Smooth muscle cell (in vitro differentiated cells): Measurements from ENCODE around the gene SPTBN2. TPM values are rescaled to one million over a fixed set of nuclear protein-coding genes. Genes with fewer than 3 reads are reported as not detected.

ENCODE experiments used
- DNase-seq: peaks from one replicate; lab custom pipeline; 2025; ENCODE audit not compliant: unreplicated experiment; lab: John Stamatoyannopoulos, UW
- H2AFZ ChIP-seq: fragments of 200-600 bp; sonication (generic); 2 replicates; pipeline ENCODE4 v1.6.0; 2016; ENCODE audit warnings: antibody characterized with exemption, low read depth, mild to moderate bottlenecking
- H3F3A ChIP-seq: fragments of 200-600 bp; sonication (generic); 2 replicates; pipeline ENCODE4 v1.6.0; 2017; ENCODE audit warnings: antibody characterized with exemption, low read depth
- H3K27ac ChIP-seq: fragments of 200-600 bp; sonication (generic); 2 replicates; pipeline ENCODE4 v1.5.1; 2016; ENCODE audit warnings: low read depth, mild to moderate bottlenecking
- H3K27me3 ChIP-seq: fragments of 200-600 bp; sonication (generic); 2 replicates; pipeline ENCODE4 v1.6.1; 2016; ENCODE audit warnings: low read depth, mild to moderate bottlenecking
- H3K36me3 ChIP-seq: fragments of 200-600 bp; sonication (generic); 2 replicates; pipeline ENCODE4 v1.5.1; 2016; ENCODE audit warnings: low read depth
- H3K4me1 ChIP-seq: fragments of 200-600 bp; sonication (generic); 2 replicates; pipeline ENCODE4 v1.5.1; 2016; ENCODE audit warnings: low read depth
- H3K4me2 ChIP-seq: fragments of 200-600 bp; sonication (generic); 2 replicates; pipeline ENCODE4 v1.6.0; 2016; ENCODE audit warnings: mild to moderate bottlenecking
- H3K4me3 ChIP-seq: fragments of 200-600 bp; sonication (generic); 2 replicates; pipeline ENCODE4 v1.5.1; 2016; ENCODE audit warnings: mild to moderate bottlenecking
- H3K79me2 ChIP-seq: fragments of 200-600 bp; sonication (generic); 2 replicates; pipeline ENCODE4 v1.6.0; 2016; ENCODE audit warnings: low read depth, mild to moderate bottlenecking
- H3K9ac ChIP-seq: fragments of 200-600 bp; sonication (generic); 2 replicates; pipeline ENCODE4 v1.6.0; 2016; ENCODE audit warnings: low read depth
- H3K9me3 ChIP-seq: fragments of 200-600 bp; sonication (generic); replicated peaks from 2 replicates; pipeline ENCODE4 v1.5.1; 2016; ENCODE audit warnings: low read depth
- H4K20me1 ChIP-seq: fragments of 200-600 bp; sonication (generic); 2 replicates; pipeline ENCODE4 v1.6.0; 2016; ENCODE audit warnings: low read depth
- CTCF ChIP-seq: fragments of 200-600 bp; sonication (generic); IDR thresholded peaks from 2 replicates; pipeline ENCODE4 v1.5.1; 2017; ENCODE audit warnings: borderline replicate concordance, mild to moderate bottlenecking, antibody characterized with exemption; ENCODE audit not compliant: insufficient read depth, poor library complexity, severe bottlenecking
- WGBS: methylation state at CpG from one replicate; pipeline ENCODE4 v1.1.7; 2016; ENCODE audit warnings: low lambda C conversion rate; 5-methylcytosine and 5-hydroxymethylcytosine counted together
- polyA plus RNA-seq: library from polyadenylated mRNA; unstranded; fragments of >200 nt; fragmentation: Nextera tagmentation; extraction: Ambion mirVana; gene quantifications from 2 replicates; pipeline ENCODE4 v1.2.1, GENCODE V29; 2016
- total RNA-seq: library from RNA; depleted of rRNA; stranded (reverse); fragments of >200 nt; gene quantifications from 2 replicates; pipeline ENCODE4 v1.2.3, GENCODE V29; 2014

The SPTBN2 gene
- total and polyA plus RNA-seq, 2 experiments from 2014 or later = 15.7 to 20.9 TPM

- H3K4me2 ChIP-seq = no peak overlapping the region
- H4K20me1 ChIP-seq = no peaks in the 10 kb centered on the region
- H3K4me3 ChIP-seq = no peak overlapping the region
- WGBS = 97% methylated on average over 37 of the region's 46 CpGs
- no peaks in the 10 kb centered on the region for H3F3A ChIP-seq
- no peaks in the 10 kb centered on the region for H3K36me3 ChIP-seq
- TF ChIP-seq CTCF = no peak
- no peaks in the 10 kb centered on the region for H3K4me1 ChIP-seq
- no peaks in the 10 kb centered on the region for H3K27me3 ChIP-seq
- no peak overlapping the region for H3K9ac ChIP-seq
- no peak overlapping the region for H3K27ac ChIP-seq
- no peak for DNase-seq
- no peak overlapping the region for H2AFZ ChIP-seq
- no peaks in the 10 kb centered on the region for H3K79me2 ChIP-seq
- no peaks in the 10 kb centered on the region for H3K9me3 ChIP-seq
These were observed 24.2 kb downstream of the SPTBN2 start for GRCh38 chr11:66704659-66705360.

- H3K4me1 ChIP-seq = no peaks in the 10 kb centered on the region
- no peak for DNase-seq
- no peaks in the 10 kb centered on the region for H3K79me2 ChIP-seq
- no peak for TF ChIP-seq CTCF
- WGBS = 96% methylated on average over 10 of the region's 10 CpGs
- no peak overlapping the region for H3K27ac ChIP-seq
- no peaks in the 10 kb centered on the region for H3K36me3 ChIP-seq
- H4K20me1 ChIP-seq = no peaks in the 10 kb centered on the region
- H3K27me3 ChIP-seq = no peaks in the 10 kb centered on the region
- H3K9me3 ChIP-seq = no peaks in the 10 kb centered on the region
- no peak overlapping the region for H2AFZ ChIP-seq
- H3K4me2 ChIP-seq = no peak overlapping the region
- no peaks in the 10 kb centered on the region for H3F3A ChIP-seq
- no peak overlapping the region for H3K9ac ChIP-seq
- no peak overlapping the region for H3K4me3 ChIP-seq
These were observed 27.4 kb downstream of the SPTBN2 start for GRCh38 chr11:66701432-66702240.

GRCh38 chr11:66700742-66701141, 28.3 kb downstream of the SPTBN2 start:
- DNase-seq = no peak
- no peak overlapping the region for H3K4me3 ChIP-seq
- H3K27me3 ChIP-seq = no peaks in the 10 kb centered on the region
- no peaks in the 10 kb centered on the region for H3F3A ChIP-seq
- no peaks in the 10 kb centered on the region for H3K9me3 ChIP-seq
- no peak overlapping the region for H3K9ac ChIP-seq
- no peaks in the 10 kb centered on the region for H3K36me3 ChIP-seq
- H2AFZ ChIP-seq = no peak overlapping the region
- H3K27ac ChIP-seq = no peak overlapping the region
- H3K4me2 ChIP-seq = no peak overlapping the region
- H3K79me2 ChIP-seq = no peaks in the 10 kb centered on the region
- no peaks in the 10 kb centered on the region for H3K4me1 ChIP-seq
- WGBS = 98% methylated on average over 27 of the region's 27 CpGs
- no peaks in the 10 kb centered on the region for H4K20me1 ChIP-seq
- no peak for TF ChIP-seq CTCF

GRCh38 chr11:66700337-66700736, 28.7 kb downstream of the SPTBN2 start:
- Histone ChIP-seq H2AFZ (no peak overlapping the region), H3F3A (no peaks in the 10 kb centered on the region), H3K27me3 (no peaks in the 10 kb centered on the region), H3K9ac (no peak overlapping the region), H3K79me2 (no peaks in the 10 kb centered on the region), H3K4me2 (no peak overlapping the region), H3K4me3 (no peak overlapping the region), H4K20me1 (no peaks in the 10 kb centered on the region), H3K27ac (no peak overlapping the region), H3K9me3 (no peaks in the 10 kb centered on the region), H3K36me3 (no peaks in the 10 kb centered on the region), H3K4me1 (no peaks in the 10 kb centered on the region)
- DNase-seq = no peak
- WGBS = 96% methylated on average over 15 of the region's 15 CpGs
- no peak for TF ChIP-seq CTCF
